Left lung (tissue), 10 donors: ENCODE measurements around the gene IP6K3. TPM values are rescaled to one million over a fixed set of nuclear protein-coding genes. Genes with fewer than 3 reads are reported as not detected.
A peak's percentile ranks its signal among the peaks of the same experiment; 100 is the strongest.

Source experiments
- ATAC-seq: fragments of 200-7000 bp; cut with Tn5 transposase; one replicate; pipeline ENCODE4 v1.9.1; 2020; ENCODE audit warnings: moderate library complexity
- DNase-seq, 4 donors: peaks; one replicate each; pipeline ENCODE4 v3.0.0-alpha.2; 2013 to 2020
- H3K27ac ChIP-seq, 2 donors: fragments of 200-600 bp; sonication (generic) in 1 of 2; one replicate each; pipeline versions ENCODE4 v1.5.0 to v1.8.0; 2020 to 2021
- H3K27me3 ChIP-seq, 2 donors: fragments of 200-600 bp; sonication (generic) in 1 of 2; one replicate each; pipeline versions ENCODE4 v1.5.0 to v1.8.0; 2020 to 2021
- H3K36me3 ChIP-seq, 2 donors: fragments of 200-600 bp; sonication (generic) in 1 of 2; one replicate each; pipeline versions ENCODE4 v1.5.0 to v1.8.0; 2020 to 2021
- H3K4me1 ChIP-seq, 2 donors: fragments of 200-600 bp; one replicate each; pipeline ENCODE4 v1.8.0; 2021
- H3K4me3 ChIP-seq, 2 donors: fragments of 200-600 bp; sonication (generic) in 1 of 2; one replicate each; pipeline versions ENCODE4 v1.5.0 to v1.8.0; 2020 to 2021; ENCODE audit warnings: mild to moderate bottlenecking in 1 of 2
- H3K9me3 ChIP-seq, 2 donors: fragments of 200-600 bp; sonication (generic) in 1 of 2; one replicate each; pipeline versions ENCODE4 v1.5.0 to v1.8.0; 2020 to 2021
- intact Hi-C, 2 donors: fragments of 100-400 bp; cut with DNase I; formaldehyde crosslinking; loops; one replicate each; pipeline versions ENCODE4 v1.11.2 to v1.14.2; 2022
- polyA plus RNA-seq, 6 donors: library from polyadenylated mRNA; unstranded; fragments of 120-200 nt; gene quantifications; one replicate each; pipeline ENCODE4 v1.2.1, GENCODE V29; 2013; ENCODE audit not compliant: insufficient read length in 6 of 6
- total RNA-seq, 2 donors: library from RNA; stranded (reverse); fragmentation: NEBNext Ultra II Directional; extraction: Animal tissue kit (Norgen Biotek cat#: 25700); gene quantifications; one replicate each; pipeline ENCODE4 v1.2.1, GENCODE V29; 2021
- TF ChIP-seq, protein P1 (sequence below), 2 donors: fragments of 200-600 bp; sonication (generic) in 1 of 2; IDR thresholded peaks; one replicate each; pipeline versions ENCODE4 v1.5.0 to v1.8.0; 2021; ENCODE audit warnings: antibody characterized with exemption in 2 of 2
- donor health status: DM: no; HTN: yes; CAD: no.
- donor health status: DM: no; HTN: no; CAD: no.

Gene IP6K3
- total and polyA plus RNA-seq, 8 donors = 0.87 to 5.4 (median 3.3) TPM

DNA sequence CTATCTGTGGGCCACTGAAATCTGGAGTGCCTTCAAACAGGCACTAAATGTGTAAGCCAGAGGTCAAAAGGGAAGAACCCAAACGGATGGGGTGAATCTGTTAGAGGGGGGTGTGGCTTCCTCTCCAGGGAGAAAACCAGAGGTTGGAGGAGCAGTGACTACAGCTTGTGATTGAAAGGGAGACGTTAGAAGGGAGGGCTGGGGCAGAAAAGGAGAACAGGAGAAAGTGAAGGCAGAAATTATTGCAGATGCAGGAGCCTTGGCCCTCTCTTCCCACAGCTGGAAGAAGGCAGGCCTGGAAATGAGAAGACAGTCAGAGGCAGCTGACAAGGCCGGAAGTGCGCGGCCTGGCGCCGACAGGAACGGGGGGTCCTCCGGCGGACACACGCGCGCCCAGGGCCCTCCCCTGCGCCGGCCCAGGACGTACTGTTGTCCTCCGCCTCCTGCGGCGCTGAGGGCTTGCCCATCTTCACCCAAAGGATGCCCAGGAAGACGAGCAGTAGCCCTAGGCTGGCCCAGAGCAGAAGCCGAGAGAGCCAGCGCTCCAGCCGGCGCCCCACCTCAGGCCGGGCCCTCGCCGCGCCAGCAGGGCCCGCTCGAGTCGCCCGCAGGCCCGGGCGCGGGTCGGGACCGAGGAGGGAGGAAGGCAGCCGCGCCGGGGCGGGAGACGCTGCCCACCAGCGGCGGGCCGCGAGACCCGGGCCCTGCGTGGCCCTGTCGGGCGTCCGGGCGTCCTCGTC is 41.4 kb upstream of the IP6K3 start:
- H3K27ac ChIP-seq = peak overlapping the region; percentile 97 to 99
- H3K27me3 ChIP-seq = peaks cover 0 to 2% of the 10 kb centered on the region in 2 donors
- DNase-seq (peak; percentile 73 to 92 (median 86)), ATAC-seq (peak; percentile 74)
- H3K9me3 ChIP-seq = no peaks in the 10 kb centered on the region
- H3K4me1 ChIP-seq = peaks cover 18 to 42% of the 10 kb centered on the region in 2 donors
- intact Hi-C loops = no loop called here
- peak overlapping the region; percentile 71 to 93 for H3K4me3 ChIP-seq
- TF ChIP-seq, protein P1, sequence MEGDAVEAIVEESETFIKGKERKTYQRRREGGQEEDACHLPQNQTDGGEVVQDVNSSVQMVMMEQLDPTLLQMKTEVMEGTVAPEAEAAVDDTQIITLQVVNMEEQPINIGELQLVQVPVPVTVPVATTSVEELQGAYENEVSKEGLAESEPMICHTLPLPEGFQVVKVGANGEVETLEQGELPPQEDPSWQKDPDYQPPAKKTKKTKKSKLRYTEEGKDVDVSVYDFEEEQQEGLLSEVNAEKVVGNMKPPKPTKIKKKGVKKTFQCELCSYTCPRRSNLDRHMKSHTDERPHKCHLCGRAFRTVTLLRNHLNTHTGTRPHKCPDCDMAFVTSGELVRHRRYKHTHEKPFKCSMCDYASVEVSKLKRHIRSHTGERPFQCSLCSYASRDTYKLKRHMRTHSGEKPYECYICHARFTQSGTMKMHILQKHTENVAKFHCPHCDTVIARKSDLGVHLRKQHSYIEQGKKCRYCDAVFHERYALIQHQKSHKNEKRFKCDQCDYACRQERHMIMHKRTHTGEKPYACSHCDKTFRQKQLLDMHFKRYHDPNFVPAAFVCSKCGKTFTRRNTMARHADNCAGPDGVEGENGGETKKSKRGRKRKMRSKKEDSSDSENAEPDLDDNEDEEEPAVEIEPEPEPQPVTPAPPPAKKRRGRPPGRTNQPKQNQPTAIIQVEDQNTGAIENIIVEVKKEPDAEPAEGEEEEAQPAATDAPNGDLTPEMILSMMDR (IDR thresholded peaks at IDR 0.05) = no peak
- H3K36me3 ChIP-seq = peaks cover 6 to 23% of the 10 kb centered on the region in 2 donors

DNA sequence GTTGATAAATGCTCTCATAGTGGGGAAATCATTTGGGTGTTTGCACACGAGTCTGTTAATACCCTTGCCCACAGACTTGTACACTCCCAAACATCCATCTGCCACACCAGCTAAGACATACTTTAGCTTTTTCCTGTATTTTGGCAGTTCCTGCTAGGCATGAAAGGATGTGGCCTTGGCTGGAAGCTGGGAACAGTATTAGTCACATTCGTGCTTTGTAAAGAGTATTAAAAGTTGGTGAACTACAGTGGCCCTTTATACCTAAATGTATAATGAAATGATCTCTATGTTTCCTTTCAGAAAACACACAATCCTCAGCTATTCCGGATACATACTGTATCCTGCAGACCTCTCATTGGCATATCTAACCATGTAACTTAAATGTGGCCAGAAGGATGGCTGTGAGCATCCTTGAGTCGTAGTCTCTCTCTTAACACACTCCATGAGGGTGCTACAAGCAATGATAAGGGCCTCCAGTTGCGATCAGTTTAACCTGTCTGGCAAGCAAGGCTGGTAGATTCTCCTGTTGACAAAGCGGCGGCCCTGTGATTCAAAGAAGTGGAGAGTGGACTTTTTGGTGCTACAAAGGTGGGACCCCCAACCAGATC is 40.7 kb upstream of the IP6K3 start:
- peaks cover 6 to 30% of the 10 kb centered on the region in 2 donors for H3K36me3 ChIP-seq
- H3K27ac ChIP-seq = peak overlapping the region; percentile 97 to 99
- peak overlapping the region; percentile 71 to 93 for H3K4me3 ChIP-seq
- peaks cover 18 to 42% of the 10 kb centered on the region in 2 donors for H3K4me1 ChIP-seq
- intact Hi-C loops = no loop called here
- ATAC-seq = peak; percentile 9
- DNase-seq = peak in 1 of 4 donors; percentile 2
- no peaks in the 10 kb centered on the region for H3K9me3 ChIP-seq
- TF ChIP-seq, protein P1 (IDR thresholded peaks at IDR 0.05) = no peak
- no peaks in the 10 kb centered on the region for H3K27me3 ChIP-seq

DNA sequence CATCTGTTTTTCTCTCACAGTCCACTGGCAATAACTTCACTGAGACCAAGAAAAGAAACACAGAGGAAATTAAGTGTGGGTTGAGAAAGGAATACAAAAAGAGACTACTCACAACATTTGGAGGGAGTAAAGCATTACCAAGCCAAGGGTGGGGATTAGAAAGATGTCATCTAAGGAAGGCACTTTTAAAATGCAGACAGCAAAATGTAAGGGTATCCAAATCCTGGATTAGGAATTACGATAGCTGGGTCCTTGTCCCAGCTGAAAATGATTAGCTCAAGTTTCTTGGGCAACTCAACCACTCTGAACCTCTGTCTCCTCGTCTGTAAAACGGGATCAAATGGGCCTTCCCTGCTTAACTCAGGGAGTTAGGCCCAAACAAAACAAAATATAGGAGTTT is 40.0 kb upstream of the IP6K3 start:
- intact Hi-C loops = no loop called here
- Histone ChIP-seq H3K4me1 (peaks cover 18 to 44% of the 10 kb centered on the region in 2 donors), H3K36me3 (peaks cover 6 to 37% of the 10 kb centered on the region in 2 donors), H3K27ac (peak overlapping the region in 1 of 2 donors; percentile 97), H3K4me3 (peak overlapping the region in 1 of 2 donors; percentile 93), H3K9me3 (no peaks in the 10 kb centered on the region), H3K27me3 (no peaks in the 10 kb centered on the region)
- TF ChIP-seq, protein P1 (IDR thresholded peaks at IDR 0.05) = no peak
- ATAC-seq = no peak
- no peak for DNase-seq

DNA sequence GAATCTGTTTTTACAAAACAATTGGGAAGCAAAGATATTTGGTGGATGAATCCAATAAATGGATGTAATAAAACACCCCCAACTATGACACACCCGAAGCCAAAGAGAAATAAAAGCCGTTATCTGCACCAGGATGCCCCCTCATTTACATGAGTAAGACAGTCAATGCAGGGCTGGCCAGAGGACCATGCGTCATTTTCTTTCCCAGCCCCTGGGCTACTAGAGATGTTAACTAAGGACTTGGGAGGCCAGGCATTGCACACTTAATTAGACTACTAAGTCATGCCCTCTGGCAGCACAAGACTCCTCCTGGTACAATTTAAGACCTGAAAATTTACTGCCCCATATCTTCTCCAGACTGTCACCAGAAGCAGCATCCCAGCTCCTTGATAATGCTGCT is 39.1 kb upstream of the IP6K3 start:
- Histone ChIP-seq H3K9me3 (no peaks in the 10 kb centered on the region), H3K27me3 (no peaks in the 10 kb centered on the region), H3K27ac (no peak overlapping the region), H3K36me3 (peaks cover 6 to 46% of the 10 kb centered on the region in 2 donors), H3K4me3 (no peak overlapping the region), H3K4me1 (peaks cover 18 to 48% of the 10 kb centered on the region in 2 donors)
- TF ChIP-seq, protein P1 (IDR thresholded peaks at IDR 0.05) = no peak
- ATAC-seq (no peak), DNase-seq (peak in 1 of 4 donors; percentile 3)
- intact Hi-C loops = no loop called here

DNA sequence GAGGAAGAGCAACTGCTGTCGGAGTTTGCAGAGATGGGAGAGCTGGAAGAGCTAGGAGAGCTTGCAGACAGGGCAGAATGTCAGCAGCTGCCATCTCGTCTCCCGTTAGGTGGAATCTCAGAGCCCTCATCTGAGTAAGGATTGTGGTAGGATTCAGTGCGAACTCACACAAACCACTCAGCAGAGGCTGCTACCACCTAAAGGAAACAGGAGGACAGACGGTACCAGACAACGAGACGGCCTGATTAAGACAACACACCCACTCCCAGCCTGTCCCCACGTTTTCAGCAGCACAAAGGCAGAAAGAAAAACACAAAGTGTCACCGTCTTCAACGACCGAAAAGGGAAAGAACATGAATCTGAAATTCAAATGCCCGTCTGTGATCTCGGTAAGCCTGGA is 38.1 kb upstream of the IP6K3 start:
- peak in 1 of 4 donors; percentile 2 for DNase-seq
- no peak overlapping the region for H3K27ac ChIP-seq
- H3K4me3 ChIP-seq = no peak overlapping the region
- ATAC-seq = no peak
- TF ChIP-seq, protein P1 (IDR thresholded peaks at IDR 0.05) = no peak
- peaks cover 18 to 48% of the 10 kb centered on the region in 2 donors for H3K4me1 ChIP-seq
- H3K36me3 ChIP-seq = peaks cover 6 to 56% of the 10 kb centered on the region in 2 donors
- H3K27me3 ChIP-seq = no peaks in the 10 kb centered on the region
- intact Hi-C loops = no loop called here
- H3K9me3 ChIP-seq = no peaks in the 10 kb centered on the region
